Panc1 (cell line): Measurements from ENCODE around the gene GPBAR1.

Experiments used
- CTCF ChIP-seq: fragments of 450-650 bp; IDR thresholded peaks from 2 replicates; pipeline ENCODE4 v1.5.1; 2017; ENCODE audit warnings: mild to moderate bottlenecking
- POLR2AphosphoS5 ChIP-seq: IDR thresholded peaks from 2 replicates; pipeline ENCODE4 v1.6.1; 2012; ENCODE audit warnings: mild to moderate bottlenecking, low read depth, low read length, moderate library complexity

- TF ChIP-seq POLR2AphosphoS5: no peak
- TF ChIP-seq CTCF: no peak
These were observed 40.9 kb upstream of the GPBAR1 start for GRCh38 chr2:218219934-218220333.
